ENCODE data around the gene TMEM164.

- TF ChIP-seq NFRKB (IDR thresholded peaks at IDR 0.05) (no peak), FOXA1 (IDR thresholded peaks at IDR 0.05) (no peak), FOXM1 (IDR thresholded peaks at IDR 0.05; ENCODE audit: borderline replicate concordance) (no peak)
Measured at GRCh38 chrX:110021258-110022022, 18.5 kb downstream of the TMEM164 start.

All from HEK293T (cell line).